ENCODE results near the gene GNB4.

The GNB4 gene

DNA sequence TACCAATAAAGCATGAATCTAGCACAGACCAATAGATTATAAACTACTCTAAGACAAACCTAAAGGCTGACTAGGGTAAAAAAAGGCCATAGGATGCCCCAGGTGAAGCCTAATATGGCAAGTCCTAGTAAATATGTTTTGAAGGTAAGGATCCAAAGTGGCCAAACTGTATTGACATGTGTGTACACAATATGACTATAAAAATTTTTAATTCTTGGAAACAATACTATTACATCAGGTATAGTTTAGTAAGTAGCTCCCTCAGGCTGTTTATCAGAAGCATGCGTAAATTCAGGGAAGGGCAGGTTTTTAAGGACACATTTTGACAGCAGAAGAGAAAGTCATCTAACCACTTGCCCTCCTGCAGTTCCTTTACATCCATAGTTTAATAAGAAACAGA is 18.8 kb downstream of the GNB4 start:
- DNase-seq (no peak), ATAC-seq (no peak)

DNA sequence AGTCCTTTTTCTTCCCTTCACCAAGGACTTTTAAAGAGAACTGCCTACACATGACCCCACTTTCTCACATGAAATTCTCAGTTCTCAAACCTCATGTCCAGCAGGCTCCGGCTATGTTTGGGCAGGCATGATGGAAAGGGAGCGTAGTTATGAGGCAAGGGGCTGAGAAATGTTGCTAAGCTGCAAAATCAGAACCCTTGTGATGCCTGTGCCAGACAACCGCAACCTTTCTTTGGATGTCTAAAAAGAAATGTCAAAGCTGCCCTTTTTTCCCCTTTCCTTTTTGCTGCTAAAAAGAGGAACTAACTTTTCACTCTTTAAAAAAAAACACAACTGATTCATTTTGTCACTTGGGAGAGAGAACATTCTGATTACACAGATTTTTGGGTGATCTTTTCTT is 19.2 kb downstream of the GNB4 start:
- ATAC-seq (no peak), DNase-seq (no peak)

GRCh38 chr3:179430277-179430870 is 20.9 kb downstream of the GNB4 start:
- no peak for DNase-seq
- no peak for ATAC-seq

DNA sequence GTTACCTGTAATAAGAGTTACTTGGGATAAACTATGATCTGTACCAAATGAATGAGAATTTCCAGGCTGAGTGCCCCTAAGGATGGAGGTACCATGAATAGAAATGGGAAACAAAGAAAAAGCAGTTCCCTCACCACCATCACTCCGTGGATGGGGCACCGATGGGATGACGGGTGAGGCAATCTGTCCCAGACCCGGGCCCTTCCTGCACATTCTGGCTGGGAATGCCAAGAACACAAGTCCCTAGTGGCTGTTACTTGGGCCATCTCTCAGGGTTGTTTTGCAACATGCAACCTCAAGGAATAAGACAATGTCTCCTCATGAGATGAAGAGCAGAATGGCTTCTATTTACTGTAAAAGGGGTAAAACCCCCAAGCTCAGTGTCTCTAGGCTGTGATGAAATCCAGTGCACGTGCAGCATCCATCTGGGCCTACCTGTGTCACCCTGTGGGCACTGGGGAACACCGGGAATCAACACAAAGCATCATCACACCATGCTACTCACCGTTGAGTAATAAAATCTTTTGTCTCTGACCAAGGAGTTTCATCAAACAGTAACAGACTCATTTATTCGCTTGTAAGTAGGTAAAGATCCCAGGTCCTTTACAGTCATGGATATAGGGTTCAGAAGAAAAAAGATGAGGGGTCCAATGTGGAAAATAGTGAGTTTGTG is 22.3 kb downstream of the GNB4 start:
- ATAC-seq (no peak), DNase-seq (no peak)

GRCh38 chr3:179425075-179425474 is 26.2 kb downstream of the GNB4 start:
- DNase-seq: no peak
- ATAC-seq: no peak

GRCh38 chr3:179421500-179421899 is 29.8 kb downstream of the GNB4 start:
- DNase-seq (no peak), ATAC-seq (no peak)

DNA sequence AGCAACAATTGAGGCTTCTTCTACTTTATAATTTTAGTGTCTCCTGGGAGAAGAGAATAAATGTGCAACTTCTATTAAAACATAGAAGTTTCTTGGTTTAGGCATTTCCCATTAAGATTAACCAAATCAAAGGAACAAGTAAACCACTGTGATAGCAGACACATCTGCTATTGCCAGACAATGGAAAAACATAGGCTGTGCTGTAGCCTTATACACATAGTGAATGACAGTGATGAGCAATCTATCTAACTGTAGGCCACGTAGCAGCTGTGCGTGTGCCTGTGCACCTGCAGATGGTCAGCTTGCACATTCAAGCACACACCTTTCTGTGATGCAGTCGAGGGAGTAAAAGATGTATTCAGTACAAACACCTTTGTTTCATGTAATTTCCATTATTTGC is 32.7 kb downstream of the GNB4 start:
- no peak for DNase-seq
- ATAC-seq: no peak

GRCh38 chr3:179416681-179417080 is 34.6 kb downstream of the GNB4 start:
- DNase-seq (no peak), ATAC-seq (no peak)

GRCh38 chr3:179415377-179415776 is 35.9 kb downstream of the GNB4 start:
- ATAC-seq (no peak), DNase-seq (no peak)

GRCh38 chr3:179414804-179415203 is 36.5 kb downstream of the GNB4 start:
- no peak for ATAC-seq

GRCh38 chr3:179410999-179411398 is 40.3 kb downstream of the GNB4 start:
- no peak for DNase-seq

More at GRCh38 chr3:179414804-179415203, 36.5 kb downstream of the GNB4 start:
- DNase-seq: no peak

GRCh38 chr3:179410331-179410730 is 40.9 kb downstream of the GNB4 start:
- DNase-seq (no peak), ATAC-seq (no peak)

More at GRCh38 chr3:179410999-179411398, 40.3 kb downstream of the GNB4 start:
- ATAC-seq: no peak

- ATAC-seq (no peak), DNase-seq (no peak)
Measured at GRCh38 chr3:179404307-179404706, 47.0 kb downstream of the GNB4 start.

- ATAC-seq (no peak), DNase-seq (no peak)
Measured at GRCh38 chr3:179402963-179403362, 48.3 kb downstream of the GNB4 start.

- DNase-seq (no peak), ATAC-seq (no peak)
Measured at GRCh38 chr3:179401561-179401960, 49.7 kb downstream of the GNB4 start.

GRCh38 chr3:179398574-179399231 is 52.6 kb downstream of the GNB4 start:
- no peak for DNase-seq
- no peak for ATAC-seq

GRCh38 chr3:179391906-179392305 is 59.4 kb downstream of the GNB4 start:
- no peak for ATAC-seq

GRCh38 chr3:179376474-179376873 is 74.8 kb downstream of the GNB4 start:
- DNase-seq (no peak), ATAC-seq (no peak)

More at GRCh38 chr3:179391906-179392305, 59.4 kb downstream of the GNB4 start:
- DNase-seq: no peak

DNA sequence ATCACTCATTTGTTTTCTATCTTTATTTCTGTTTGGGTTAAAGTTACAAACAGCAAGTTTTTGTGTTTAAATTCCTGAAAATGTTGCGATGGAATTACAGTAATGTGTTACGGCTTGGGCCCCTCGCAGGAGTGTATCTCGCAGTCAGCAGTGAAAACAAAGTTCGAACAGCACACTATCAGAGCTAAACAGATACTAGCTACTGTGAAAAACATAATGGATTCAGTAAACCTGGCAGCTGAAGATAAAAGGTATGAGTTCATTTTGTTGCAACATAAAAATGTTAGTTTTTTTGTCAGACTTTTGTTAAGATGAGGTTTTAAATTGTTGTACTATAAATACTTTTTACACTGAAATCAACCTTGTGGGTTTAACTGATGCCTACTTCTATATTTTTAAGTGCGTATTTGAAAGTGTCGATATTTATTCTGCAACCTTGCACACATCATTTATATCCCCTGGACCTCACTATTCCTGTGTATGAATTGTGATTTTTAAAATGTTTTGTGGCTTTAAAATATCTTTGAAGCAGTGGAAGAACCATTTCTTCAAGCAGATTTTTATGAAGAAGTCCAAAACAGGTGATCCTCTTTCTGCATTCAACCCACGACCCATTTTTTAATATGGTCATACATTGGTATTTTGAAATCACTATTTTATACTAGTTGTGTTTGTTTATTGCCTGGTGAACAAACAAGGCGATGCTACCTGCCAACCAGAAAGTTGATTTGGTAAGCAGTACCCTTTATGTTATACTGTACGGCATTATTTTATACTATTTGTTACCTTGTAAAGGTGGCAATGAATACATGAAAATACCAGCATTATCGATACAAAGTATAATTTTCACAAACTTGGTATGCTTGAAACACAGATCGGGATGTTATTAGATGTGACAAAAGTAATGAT is 75.9 kb downstream of the GNB4 start:
- ATAC-seq (no peak), DNase-seq (no peak)

GRCh38 chr3:179373938-179374337 is 77.3 kb downstream of the GNB4 start:
- ATAC-seq (no peak), DNase-seq (no peak)

GRCh38 chr3:179369621-179370020 is 81.6 kb downstream of the GNB4 start:
- DNase-seq (no peak), ATAC-seq (no peak)

GRCh38 chr3:179363332-179363731 is 87.9 kb downstream of the GNB4 start:
- ATAC-seq (no peak), DNase-seq (no peak)

- ATAC-seq (no peak), DNase-seq (no peak)
Measured at GRCh38 chr3:179355996-179356395, 95.3 kb downstream of the GNB4 start.

All from stimulated activated naive CD8-positive, alpha-beta T cell treated with anti-CD3 and anti-CD28 coated beads, Interleukin-15, Interleukin-2, amounts not matched to agents 100 U/mL and 50 U/mL, for 24 hours (primary cell).